HL-60 (cell line): ENCODE measurements around the gene NASP.

Experiments used
- CTCF ChIP-seq: IDR thresholded peaks from one replicate; pipeline ENCODE4 v1.5.1; 2011; ENCODE audit warnings: low read length, control low read depth, inconsistent platforms; ENCODE audit not compliant: insufficient read depth
- POLR2AphosphoS5 ChIP-seq: IDR thresholded peaks from 2 replicates; pipeline ENCODE4 v1.6.1; 2012; ENCODE audit warnings: low read depth
- REST ChIP-seq: IDR thresholded peaks from 2 replicates; pipeline ENCODE4 v1.6.1; 2012; ENCODE audit warnings: low read depth; ENCODE audit not compliant: insufficient replicate concordance
- SPI1 ChIP-seq: IDR thresholded peaks from 2 replicates; pipeline ENCODE4 v1.6.1; 2012; ENCODE audit warnings: low read depth, mild to moderate bottlenecking, borderline replicate concordance

DNA sequence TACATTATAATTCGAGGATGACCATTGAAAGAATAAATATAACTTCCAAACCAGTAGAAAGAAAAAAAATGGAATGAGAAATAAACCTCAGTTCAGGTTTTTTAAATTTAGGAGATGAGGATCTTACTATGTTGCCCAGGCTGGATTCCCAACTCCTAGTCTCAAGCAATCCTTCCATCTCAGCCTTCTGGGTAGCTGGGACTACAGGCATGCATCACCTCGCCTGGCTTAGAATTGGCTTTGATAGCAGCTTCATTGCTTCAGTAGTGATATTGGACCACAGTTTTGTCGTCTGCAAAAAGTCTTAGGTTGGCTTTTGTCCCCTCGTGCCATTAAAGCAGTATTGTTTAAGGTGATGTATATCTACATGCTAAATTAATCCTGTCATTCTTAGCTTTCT is 2.9 kb downstream of the NASP start:
- no peak for TF ChIP-seq CTCF
- TF ChIP-seq REST, result no peak
- TF ChIP-seq POLR2AphosphoS5, result no peak
- TF ChIP-seq SPI1, result no peak
